Gastroesophageal sphincter (tissue), 4 donors: ENCODE measurements around the gene MFAP2. TPM values are rescaled to one million over a fixed set of nuclear protein-coding genes. Genes with fewer than 3 reads are reported as not detected.

Experiments
- ATAC-seq: fragments of 150-250 bp; one replicate; pipeline ENCODE4 v1.9.1; 2016; ENCODE audit warnings: mild to moderate bottlenecking, moderate library complexity
- H3K27ac ChIP-seq, 4 donors: fragments of 200-600 bp; sonication (generic) in 3 of 4; 1 replicate in 3 of 4; 2 replicates in 1 of 4; pipeline ENCODE4 v1.5.1; 2016 to 2019
- H3K27me3 ChIP-seq: fragments of 200-600 bp; sonication (generic); one replicate; pipeline ENCODE4 v1.5.1; 2019
- H3K36me3 ChIP-seq, 2 donors: fragments of 200-600 bp; sonication (generic); one replicate each; pipeline ENCODE4 v1.5.1; 2019; ENCODE audit warnings: control low read depth in 1 of 2
- H3K4me1 ChIP-seq, 3 donors: fragments of 200-600 bp; sonication (generic); 1 replicate in 2 of 3; 2 replicates in 1 of 3; pipeline ENCODE4 v1.5.1; 2016 to 2019; ENCODE audit warnings: control low read depth in 2 of 3
- H3K4me3 ChIP-seq, 2 donors: fragments of 200-600 bp; sonication (generic); one replicate each; pipeline ENCODE4 v1.5.1; 2019; ENCODE audit warnings: mild to moderate bottlenecking in 1 of 2, moderate library complexity in 1 of 2
- H3K9me3 ChIP-seq, 3 donors: fragments of 200-600 bp; sonication (generic); one replicate each; pipeline ENCODE4 v1.5.1; 2017 to 2019; ENCODE audit warnings: control low read depth in 2 of 3
- CTCF ChIP-seq, 4 experiments: fragments of 200-600 bp in 2 of 4; fragments of 450-650 bp in 2 of 4; sonication (generic) in 1 of 4; IDR thresholded peaks; one replicate each; pipeline ENCODE4 v1.5.1; 2017 to 2019; ENCODE audit warnings: antibody characterized with exemption in 4 of 4, mild to moderate bottlenecking in 2 of 4, moderate library complexity in 2 of 4
- EP300 ChIP-seq: sonication (generic); formaldehyde crosslinking; IDR thresholded peaks from one replicate; pipeline ENCODE4 v1.6.1; 2017; ENCODE audit warnings: antibody characterized with exemption, mild to moderate bottlenecking
- POLR2A ChIP-seq, 2 donors: fragments of 450-650 bp; IDR thresholded peaks; one replicate each; pipeline ENCODE4 v1.6.1; 2017; ENCODE audit warnings: antibody characterized with exemption in 2 of 2, mild to moderate bottlenecking in 2 of 2, moderate library complexity in 1 of 2
- POLR2AphosphoS5 ChIP-seq: sonication (generic); formaldehyde crosslinking; IDR thresholded peaks from one replicate; pipeline ENCODE4 v1.6.1; 2017; ENCODE audit warnings: antibody characterized with exemption
- WGBS, 2 donors: methylation state at CpG; one replicate each; pipeline ENCODE4 v1.1.5; 2018; ENCODE audit warnings: low coverage in 1 of 2; 5-methylcytosine and 5-hydroxymethylcytosine counted together
- total RNA-seq, 4 donors: library from RNA; depleted of rRNA; stranded (reverse); fragments of >200 nt; gene quantifications; one replicate each; pipeline ENCODE4 v1.1.0, GENCODE V29; 2016

The MFAP2 gene
- total RNA-seq, 4 donors from 2014 or later: 4.2 to 12.1 (median 7.2) TPM

GRCh38 chr1:16975838-16976237 is 4.6 kb downstream of the MFAP2 start:
- Histone ChIP-seq H3K4me1 (peaks cover 0 to 54% (median 0%) of the 10 kb centered on the region in 3 donors), H3K27me3 (peaks cover 17% of the 10 kb centered on the region), H3K36me3 (peaks cover 0 to 1% of the 10 kb centered on the region in 2 donors), H3K9me3 (no peaks in the 10 kb centered on the region), H3K27ac (peak overlapping the region in 1 of 4 donors; percentile 9), H3K4me3 (no peak overlapping the region)
- 60 to 81% methylated on average over 1 to 8 of the region's 14 CpGs for WGBS, 2 donors
- TF ChIP-seq POLR2A (IDR thresholded peaks at IDR 0.05): no peak
- no peak for ATAC-seq

- no peaks in the 10 kb centered on the region for H3K9me3 ChIP-seq
- WGBS, 2 donors: 71 to 90% methylated on average over 2 to 14 of the region's 14 CpGs
- no peak overlapping the region for H3K4me3 ChIP-seq
- H3K27me3 ChIP-seq: peaks cover 10% of the 10 kb centered on the region
- peaks cover 0 to 48% (median 0%) of the 10 kb centered on the region in 3 donors for H3K4me1 ChIP-seq
- peak; percentile 2 for ATAC-seq
- peaks cover 0 to 8% of the 10 kb centered on the region in 2 donors for H3K36me3 ChIP-seq
- TF ChIP-seq POLR2AphosphoS5 (no peak), EP300 (no peak), POLR2A (IDR thresholded peaks at IDR 0.05) (no peak), CTCF (IDR thresholded peaks at IDR 0.05) (no peak)
- no peak overlapping the region for H3K27ac ChIP-seq
Observed at GRCh38 chr1:16975211-16975610, 5.2 kb downstream of the MFAP2 start.

- H3K9me3 ChIP-seq: no peaks in the 10 kb centered on the region
- H3K4me3 ChIP-seq: no peak overlapping the region
- H3K27me3 ChIP-seq: no peaks in the 10 kb centered on the region
- no peak for ATAC-seq
- TF ChIP-seq POLR2AphosphoS5 (no peak), EP300 (no peak), CTCF (IDR thresholded peaks at IDR 0.05) (no peak), POLR2A (IDR thresholded peaks at IDR 0.05) (no peak)
- H3K36me3 ChIP-seq: peaks cover 0 to 28% of the 10 kb centered on the region in 2 donors
- WGBS, 2 donors: 80 to 100% methylated on average over 3 of the region's 9 CpGs
- H3K27ac ChIP-seq: no peak overlapping the region
- H3K4me1 ChIP-seq: peaks cover 0 to 28% (median 0%) of the 10 kb centered on the region in 3 donors
Observed at GRCh38 chr1:16973215-16973614, 7.2 kb downstream of the MFAP2 start.

GRCh38 chr1:16972189-16972895 is 8.1 kb downstream of the MFAP2 start:
- TF ChIP-seq EP300 (no peak), POLR2AphosphoS5 (no peak), CTCF (IDR thresholded peaks at IDR 0.05) (no peak), POLR2A (IDR thresholded peaks at IDR 0.05) (no peak)
- no peaks in the 10 kb centered on the region for H3K27me3 ChIP-seq
- WGBS, 2 donors: 80% methylated on average over 2 of the region's 11 CpGs

GRCh38 chr1:16971341-16972188 is 8.9 kb downstream of the MFAP2 start:
- no peak for TF ChIP-seq POLR2AphosphoS5
- TF ChIP-seq POLR2A (IDR thresholded peaks at IDR 0.05): no peak
- TF ChIP-seq EP300: no peak
- no peak for TF ChIP-seq CTCF (IDR thresholded peaks at IDR 0.05)
- peaks cover 0 to 38% (median 7%) of the 10 kb centered on the region in 3 donors for H3K4me1 ChIP-seq
- H3K4me3 ChIP-seq: no peak overlapping the region
- no peaks in the 10 kb centered on the region for H3K27me3 ChIP-seq
- H3K27ac ChIP-seq: peak overlapping the region in 1 of 4 donors; percentile 24
- H3K36me3 ChIP-seq: peaks cover 0 to 40% of the 10 kb centered on the region in 2 donors
- WGBS, 2 donors: 87% methylated on average over 3 of the region's 28 CpGs; no CpG with 5 or more reads in 1 of the 2 donors
- no peaks in the 10 kb centered on the region for H3K9me3 ChIP-seq
- no peak for ATAC-seq

More at GRCh38 chr1:16972189-16972895, 8.1 kb downstream of the MFAP2 start:
- peak overlapping the region in 2 of 4 donors; percentile 9 to 24 for H3K27ac ChIP-seq
- no peak overlapping the region for H3K4me3 ChIP-seq
- H3K36me3 ChIP-seq: peaks cover 0 to 34% of the 10 kb centered on the region in 2 donors
- H3K4me1 ChIP-seq: peaks cover 0 to 31% (median under 1%) of the 10 kb centered on the region in 3 donors
- H3K9me3 ChIP-seq: no peaks in the 10 kb centered on the region
- ATAC-seq: no peak
